OCI-LY3 (cell line): ENCODE data around the gene BTBD7.

Source experiments
- EZH2phosphoT487 ChIP-seq: fragments of 200-600 bp; shearing (Covaris generic); IDR thresholded peaks from 2 replicates; pipeline ENCODE4 v1.6.1; 2018; ENCODE audit warnings: antibody characterized with exemption, mixed run types, low read depth
- TF ChIP-seq, protein P1 (sequence below): fragments of 200-600, 300-600 bp; sonication (generic); IDR thresholded peaks from 2 replicates; pipeline ENCODE4 v1.5.1; 2014; ENCODE audit warnings: antibody characterized with exemption, low read length, low read depth

DNA sequence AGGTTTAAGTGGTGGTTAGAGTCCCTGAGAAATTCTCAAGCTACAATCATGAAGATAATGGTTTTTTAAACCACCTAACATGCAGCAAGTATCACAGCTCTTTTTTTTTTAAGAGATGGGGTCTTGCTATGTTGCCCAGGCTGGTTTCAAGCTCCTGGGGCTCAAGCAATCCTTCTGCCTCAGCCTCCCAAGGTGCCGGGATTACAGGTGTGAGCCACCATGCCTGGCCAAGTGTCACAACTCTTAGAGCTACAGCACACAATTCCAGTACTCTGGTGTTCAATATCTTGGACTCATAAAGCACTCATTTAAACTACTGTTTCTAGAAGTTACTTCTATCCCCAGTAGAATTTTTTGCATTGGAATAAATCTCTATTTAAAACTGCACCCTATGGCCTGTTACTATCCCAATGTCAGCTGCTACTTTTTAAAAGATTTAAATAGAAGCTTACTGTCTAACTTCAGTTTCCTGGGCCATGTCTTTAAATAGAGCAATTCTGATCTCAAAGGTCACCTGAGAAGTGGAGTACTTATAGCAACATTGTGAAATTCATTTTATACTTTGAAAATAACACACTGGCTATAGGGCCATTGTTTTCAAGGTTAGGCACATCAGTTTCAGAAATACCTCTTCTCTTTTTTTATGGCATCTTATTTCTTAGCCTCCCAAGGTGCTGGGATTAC, 137.4 kb downstream of the BTBD7 start:
- TF ChIP-seq, protein P1, sequence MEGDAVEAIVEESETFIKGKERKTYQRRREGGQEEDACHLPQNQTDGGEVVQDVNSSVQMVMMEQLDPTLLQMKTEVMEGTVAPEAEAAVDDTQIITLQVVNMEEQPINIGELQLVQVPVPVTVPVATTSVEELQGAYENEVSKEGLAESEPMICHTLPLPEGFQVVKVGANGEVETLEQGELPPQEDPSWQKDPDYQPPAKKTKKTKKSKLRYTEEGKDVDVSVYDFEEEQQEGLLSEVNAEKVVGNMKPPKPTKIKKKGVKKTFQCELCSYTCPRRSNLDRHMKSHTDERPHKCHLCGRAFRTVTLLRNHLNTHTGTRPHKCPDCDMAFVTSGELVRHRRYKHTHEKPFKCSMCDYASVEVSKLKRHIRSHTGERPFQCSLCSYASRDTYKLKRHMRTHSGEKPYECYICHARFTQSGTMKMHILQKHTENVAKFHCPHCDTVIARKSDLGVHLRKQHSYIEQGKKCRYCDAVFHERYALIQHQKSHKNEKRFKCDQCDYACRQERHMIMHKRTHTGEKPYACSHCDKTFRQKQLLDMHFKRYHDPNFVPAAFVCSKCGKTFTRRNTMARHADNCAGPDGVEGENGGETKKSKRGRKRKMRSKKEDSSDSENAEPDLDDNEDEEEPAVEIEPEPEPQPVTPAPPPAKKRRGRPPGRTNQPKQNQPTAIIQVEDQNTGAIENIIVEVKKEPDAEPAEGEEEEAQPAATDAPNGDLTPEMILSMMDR = no peak
- TF ChIP-seq EZH2phosphoT487 = no peak
